Heart left ventricle (tissue), 16 donors: ENCODE data around the gene PANK4. TPM values are rescaled to one million over a fixed set of nuclear protein-coding genes. Genes with fewer than 3 reads are reported as not detected.
A peak's percentile ranks its signal among the peaks of the same experiment; 100 is the strongest.

ENCODE experiments used
- ATAC-seq, 4 donors: fragments of 200-7000 bp; cut with Tn5 transposase; one replicate each; pipeline ENCODE4 v1.9.1; 2020 to 2022; ENCODE audit warnings: moderate library complexity in 4 of 4, mild to moderate bottlenecking in 3 of 4, moderate number of reproducible peaks in 1 of 4
- DNase-seq, 5 donors: peaks; one replicate each; pipeline ENCODE4 v3.0.0-alpha.2; 2020
- H3K27ac ChIP-seq, 12 donors: fragments of 200-600 bp; sonication (generic) in 4 of 12; one replicate each; pipeline versions ENCODE4 v1.5.0 to v1.8.0; 2016 to 2022; ENCODE audit warnings: mild to moderate bottlenecking in 2 of 12
- H3K27me3 ChIP-seq, 9 donors: fragments of 200-600 bp; sonication (generic) in 2 of 9; one replicate each; pipeline versions ENCODE4 v1.5.1 to v1.8.0; 2016 to 2022; ENCODE audit warnings: mild to moderate bottlenecking in 3 of 9
- H3K36me3 ChIP-seq, 9 donors: fragments of 200-600 bp; sonication (generic) in 2 of 9; one replicate each; pipeline versions ENCODE4 v1.5.0 to v1.8.0; 2018 to 2022; ENCODE audit warnings: mild to moderate bottlenecking in 2 of 9
- H3K4me1 ChIP-seq, 12 donors: fragments of 200-600 bp; sonication (generic) in 4 of 12; one replicate each; pipeline versions ENCODE4 v1.5.0 to v1.8.0; 2016 to 2022; ENCODE audit warnings: mild to moderate bottlenecking in 3 of 12
- H3K4me3 ChIP-seq, 12 donors: fragments of 200-600 bp; sonication (generic) in 4 of 12; one replicate each; pipeline versions ENCODE4 v1.5.0 to v1.8.0; 2017 to 2022; ENCODE audit warnings: mild to moderate bottlenecking in 9 of 12, moderate library complexity in 4 of 12
- H3K9me3 ChIP-seq, 12 donors: fragments of 200-600 bp; sonication (generic) in 4 of 12; one replicate each; pipeline versions ENCODE4 v1.5.0 to v1.8.0; 2016 to 2022; ENCODE audit warnings: mild to moderate bottlenecking in 1 of 12
- POLR2A ChIP-seq, 2 donors: fragments of 450-650 bp; IDR thresholded peaks; one replicate each; pipeline ENCODE4 v1.6.1; 2017; ENCODE audit warnings: antibody characterized with exemption in 2 of 2, mild to moderate bottlenecking in 2 of 2, moderate library complexity in 2 of 2
- WGBS, 4 donors: extraction: QIAGEN DNeasy Blood & Tissue Kit in 2 of 4; methylation state at CpG; one replicate each; pipeline versions ENCODE4 v1.1.5 to v1.1.7; 2013 to 2018; 5-methylcytosine and 5-hydroxymethylcytosine counted together
- intact Hi-C, 10 donors: fragments of 100-400 bp; cut with DNase I; formaldehyde crosslinking; loops; one replicate each; pipeline versions ENCODE4 v1.11.1 to v1.14.2; 2022
- polyA plus RNA-seq, 2 donors: library from polyadenylated mRNA; stranded (reverse); fragments of 200-250 nt; gene quantifications; one replicate each; pipeline ENCODE4 v1.2.3, GENCODE V29; 2013
- total RNA-seq, 9 donors: library from RNA; depleted of rRNA in 2 of 9; stranded (reverse); fragments of >200 nt in 2 of 9; fragmentation: NEBNext Ultra II Directional in 3 of 9; extraction: Animal tissue kit (Norgen Biotek cat#: 25700) in 3 of 9; gene quantifications; one replicate each; pipeline versions ENCODE4 v1.1.0 to v1.2.4, GENCODE V29; 2016 to 2023
- TF ChIP-seq, protein P1 (sequence below), 12 donors: fragments of 200-600 bp; sonication (generic) in 4 of 12; IDR thresholded peaks; one replicate each; pipeline versions ENCODE4 v1.5.0 to v1.8.0; 2018 to 2022; ENCODE audit warnings: antibody characterized with exemption in 12 of 12, mild to moderate bottlenecking in 5 of 12
- donor health status: ischemic (EF 13 %, LVEDD 7.1; RV severe dilation, severe dysfunction).
- donor health status: healthy with polysubstance abuse.
- donor health status: DM: no; HTN: yes; CAD: no.
- donor health status: DM: no; HTN: no; CAD: no.
- donor health status: ischemic (EF 25% LVEDD 6.9; RV normal size, moderate dysfunction).
- donor health status: ischemic (EF 25% LVEDD 5.7; RV mildly dilated, moderate dysfunction).
- donor health status: healthy.
- donor health status: DM: yes; HTN: yes; CAD: no.
- donor health status: ischemic (EF 35%, LVEDD 5.7; RV mildly dilated, moderate dysfunction).
- donor health status: nonischemic (EF 11% LVEDD 7.7; RV severe dilation, severe dysfunction).
- donor health status: DM: yes; HTN: yes; CAD: no.
- donor health status: PGD.
- donor health status: ischemic (EF 29% LVEDD 5.4; RV normal size, mild dysfunction).
- donor health status: nonischemic (EF 23%, LVEDD 6.1; RV moderate dilation, normal function).

Gene PANK4
- total and polyA plus RNA-seq, 11 donors = 27.2 to 43.0 (median 34.4) TPM

DNA sequence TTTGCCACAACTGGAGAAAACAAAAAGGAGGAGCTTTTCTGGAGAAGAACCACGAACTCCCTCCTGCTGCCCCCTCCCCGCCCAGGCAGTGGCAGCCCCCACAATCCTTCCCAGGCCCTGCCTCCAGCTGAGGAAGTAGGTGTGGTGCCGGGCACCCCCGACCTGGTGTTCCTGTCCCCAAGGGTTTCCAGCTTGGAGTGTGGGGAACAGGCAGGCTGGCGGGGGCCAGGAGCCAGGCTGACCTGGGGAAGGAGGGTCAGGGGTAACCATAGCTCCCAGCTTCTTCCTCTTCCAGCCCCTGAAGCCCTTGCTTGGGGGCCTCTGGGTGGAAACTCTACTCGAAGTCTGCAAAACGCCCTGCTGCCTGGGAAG, 7.9 kb upstream of the PANK4 start:
- Histone ChIP-seq H3K36me3 (no peaks in the 10 kb centered on the region), H3K4me3 (no peak overlapping the region), H3K27me3 (peaks cover 0 to 42% (median 1%) of the 10 kb centered on the region in 9 donors), H3K4me1 (peaks cover 6 to 34% (median 15%) of the 10 kb centered on the region in 12 donors), H3K27ac (no peak overlapping the region), H3K9me3 (no peaks in the 10 kb centered on the region)
- intact Hi-C loops = no loop called here
- DNase-seq (no peak), ATAC-seq (no peak)
- 35 to 46% (median 41%) methylated on average over 5 to 7 of the region's 7 CpGs for WGBS, 4 donors
- no peak for TF ChIP-seq POLR2A (IDR thresholded peaks at IDR 0.05)
- TF ChIP-seq, protein P1, sequence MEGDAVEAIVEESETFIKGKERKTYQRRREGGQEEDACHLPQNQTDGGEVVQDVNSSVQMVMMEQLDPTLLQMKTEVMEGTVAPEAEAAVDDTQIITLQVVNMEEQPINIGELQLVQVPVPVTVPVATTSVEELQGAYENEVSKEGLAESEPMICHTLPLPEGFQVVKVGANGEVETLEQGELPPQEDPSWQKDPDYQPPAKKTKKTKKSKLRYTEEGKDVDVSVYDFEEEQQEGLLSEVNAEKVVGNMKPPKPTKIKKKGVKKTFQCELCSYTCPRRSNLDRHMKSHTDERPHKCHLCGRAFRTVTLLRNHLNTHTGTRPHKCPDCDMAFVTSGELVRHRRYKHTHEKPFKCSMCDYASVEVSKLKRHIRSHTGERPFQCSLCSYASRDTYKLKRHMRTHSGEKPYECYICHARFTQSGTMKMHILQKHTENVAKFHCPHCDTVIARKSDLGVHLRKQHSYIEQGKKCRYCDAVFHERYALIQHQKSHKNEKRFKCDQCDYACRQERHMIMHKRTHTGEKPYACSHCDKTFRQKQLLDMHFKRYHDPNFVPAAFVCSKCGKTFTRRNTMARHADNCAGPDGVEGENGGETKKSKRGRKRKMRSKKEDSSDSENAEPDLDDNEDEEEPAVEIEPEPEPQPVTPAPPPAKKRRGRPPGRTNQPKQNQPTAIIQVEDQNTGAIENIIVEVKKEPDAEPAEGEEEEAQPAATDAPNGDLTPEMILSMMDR (IDR thresholded peaks at IDR 0.05) = no peak

DNA sequence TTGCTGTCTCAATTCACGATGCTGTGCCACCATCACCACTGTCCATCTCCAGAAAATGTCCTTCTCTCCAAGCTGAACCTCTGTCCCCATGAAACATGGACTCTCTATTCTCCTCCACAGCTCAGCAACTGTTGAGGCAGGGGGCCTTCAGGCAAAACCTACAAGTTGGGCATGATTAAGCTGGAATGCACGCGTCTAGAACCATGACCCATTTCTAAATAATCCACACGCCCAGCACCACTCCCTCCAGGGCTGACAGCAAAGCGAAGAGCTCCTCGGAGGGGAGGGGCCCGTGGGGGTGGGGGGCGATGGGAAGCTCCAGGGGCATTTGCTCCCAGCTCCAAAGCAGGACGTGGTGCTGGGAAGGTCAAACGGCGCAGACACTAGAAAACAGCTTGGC, 7.0 kb upstream of the PANK4 start:
- Histone ChIP-seq H3K36me3 (no peaks in the 10 kb centered on the region), H3K9me3 (no peaks in the 10 kb centered on the region), H3K4me3 (no peak overlapping the region), H3K27ac (no peak overlapping the region), H3K4me1 (peaks cover 13 to 44% (median 24%) of the 10 kb centered on the region in 12 donors), H3K27me3 (peaks cover 0 to 50% (median 0%) of the 10 kb centered on the region in 9 donors)
- 77 to 91% (median 86%) methylated on average over 11 of the region's 11 CpGs for WGBS, 4 donors
- no peak for TF ChIP-seq POLR2A (IDR thresholded peaks at IDR 0.05)
- TF ChIP-seq, protein P1 (IDR thresholded peaks at IDR 0.05) = no peak
- DNase-seq = no peak
- intact Hi-C loops = no loop called here
- no peak for ATAC-seq

DNA sequence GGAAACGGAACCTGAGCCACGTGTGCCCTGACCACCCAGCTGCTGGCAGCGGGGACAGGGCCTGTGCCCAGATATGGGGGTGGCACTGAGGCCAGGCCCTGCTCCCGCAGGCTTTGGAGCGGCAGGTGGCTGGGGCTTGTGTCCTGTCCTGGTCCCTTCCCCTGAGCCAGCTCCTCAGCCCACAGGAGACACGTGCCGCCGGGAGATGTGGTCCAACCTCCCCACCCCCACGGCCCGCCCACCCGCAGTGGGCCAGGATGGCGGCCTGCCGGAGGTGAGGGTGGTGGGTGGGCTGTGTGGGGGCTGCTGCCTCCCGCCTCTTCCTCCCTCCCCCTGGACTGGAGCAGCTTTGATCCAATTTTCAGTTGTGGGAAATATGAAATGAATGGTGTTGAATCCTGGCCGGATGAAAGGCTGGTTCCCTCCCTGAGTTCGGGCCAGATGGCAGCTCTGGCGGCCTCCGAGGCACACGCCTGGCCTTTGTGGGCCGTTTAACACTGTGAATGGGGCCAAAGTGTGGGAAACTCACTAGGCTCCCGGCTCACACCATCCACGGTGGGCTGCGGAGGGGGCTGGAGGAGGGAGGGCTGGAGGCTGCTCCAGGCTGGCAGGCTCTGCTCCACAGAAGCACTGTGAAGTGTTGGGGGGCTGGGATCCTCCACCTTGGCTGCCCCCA, 6.2 kb upstream of the PANK4 start:
- H3K4me3 ChIP-seq = no peak overlapping the region
- peaks cover 16 to 51% (median 31%) of the 10 kb centered on the region in 12 donors for H3K4me1 ChIP-seq
- H3K27ac ChIP-seq = no peak overlapping the region
- H3K36me3 ChIP-seq = no peaks in the 10 kb centered on the region
- H3K27me3 ChIP-seq = peaks cover 0 to 57% (median 0%) of the 10 kb centered on the region in 9 donors
- WGBS, 4 donors = 83 to 93% (median 88%) methylated on average over 15 to 23 of the region's 23 CpGs
- DNase-seq = no peak
- intact Hi-C loops = no loop called here
- TF ChIP-seq, protein P1 (IDR thresholded peaks at IDR 0.05) = no peak
- no peak for TF ChIP-seq POLR2A (IDR thresholded peaks at IDR 0.05)
- no peaks in the 10 kb centered on the region for H3K9me3 ChIP-seq
- no peak for ATAC-seq

DNA sequence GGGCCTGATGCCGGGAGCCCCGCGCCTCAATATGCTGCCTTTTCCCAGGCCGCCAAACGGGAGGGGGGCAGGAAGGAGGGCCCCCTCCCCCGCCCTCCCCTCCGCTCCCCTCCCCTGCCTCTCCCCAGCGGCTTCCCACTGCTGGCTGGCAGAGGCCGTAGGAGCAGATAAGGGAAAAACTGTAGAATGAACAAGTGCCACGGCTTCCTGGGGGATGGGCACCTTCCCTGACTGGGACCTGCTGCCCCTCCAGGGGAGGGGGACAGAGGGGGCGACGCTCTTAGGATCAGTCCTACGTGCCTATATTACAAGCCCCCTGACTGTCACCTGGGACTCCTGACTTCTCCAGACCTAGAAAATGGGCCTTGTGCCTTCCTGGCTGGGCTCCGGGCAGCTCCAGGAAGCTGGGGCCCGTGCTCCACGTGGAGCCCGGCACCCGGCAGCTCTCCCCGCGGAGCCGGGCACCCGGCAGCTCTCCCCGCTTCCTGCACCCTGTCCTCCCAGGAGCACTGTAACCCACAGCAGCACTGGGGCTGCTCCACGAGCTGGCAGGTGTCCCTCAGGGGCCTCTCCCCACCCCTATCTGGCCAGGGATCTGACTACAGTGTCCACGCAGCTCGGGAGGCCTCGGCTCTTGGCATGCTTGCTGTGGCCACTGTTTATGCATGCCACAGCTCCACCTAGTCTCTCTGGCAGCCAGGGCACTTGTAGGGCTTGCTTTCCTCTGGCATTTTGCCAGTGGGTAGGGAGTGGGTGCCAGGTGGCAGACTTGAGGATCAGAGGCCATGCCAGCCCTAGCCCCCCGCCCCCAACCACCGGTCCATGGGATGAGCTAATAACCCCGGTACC, 4.3 kb upstream of the PANK4 start:
- H3K36me3 ChIP-seq = no peaks in the 10 kb centered on the region
- no peak for DNase-seq
- H3K4me3 ChIP-seq = peak overlapping the region in 11 of 12 donors; percentile 32 to 72 (median 52)
- no peak for ATAC-seq
- intact Hi-C loops = loop anchor here in 1 of 10 donors (2.0 kb wide), 1 partner anchor 16 kb away; no protein-coding TSS in a partner anchor
- peaks cover 18 to 63% (median 42%) of the 10 kb centered on the region in 12 donors for H3K4me1 ChIP-seq
- TF ChIP-seq, protein P1 (IDR thresholded peaks at IDR 0.05) = no peak
- TF ChIP-seq POLR2A (IDR thresholded peaks at IDR 0.05) = no peak
- H3K27ac ChIP-seq = peak overlapping the region in 8 of 12 donors; percentile 12 to 86 (median 80)
- WGBS, 4 donors = 14 to 27% (median 19%) methylated on average over 15 to 30 of the region's 30 CpGs
- no peaks in the 10 kb centered on the region for H3K9me3 ChIP-seq
- H3K27me3 ChIP-seq = peaks cover 0 to 54% (median 0%) of the 10 kb centered on the region in 9 donors
